ENCODE results near the gene IRAK2.
"Not testable (repeated sequence)": the region's sequence is repeated elsewhere in the genome, so short reads cannot be mapped to it uniquely, and the experiment has no call there.

IRAK2 gene

GRCh38 chr3:10160346-10160745 is 4.4 kb upstream of the IRAK2 start:
- DNase-seq = no peak

- DNase-seq = no peak
Observed at GRCh38 chr3:10160925-10161324, 3.8 kb upstream of the IRAK2 start.

GRCh38 chr3:10162185-10162584 is 2.5 kb upstream of the IRAK2 start:
- no peak for DNase-seq

GRCh38 chr3:10164201-10164545 is 546 bp upstream of the IRAK2 start:
- DNase-seq = not testable (repeated sequence)

GRCh38 chr3:10166213-10166604 is 1.5 kb downstream of the IRAK2 start:
- no peak for DNase-seq

- no peak for DNase-seq
Observed at GRCh38 chr3:10169000-10169496, 4.3 kb downstream of the IRAK2 start.

- no peak for DNase-seq
Observed at GRCh38 chr3:10170915-10171478, 6.3 kb downstream of the IRAK2 start.

GRCh38 chr3:10173095-10173925 is 8.6 kb downstream of the IRAK2 start:
- no peak for DNase-seq

GRCh38 chr3:10173926-10174435 is 9.3 kb downstream of the IRAK2 start:
- no peak for DNase-seq

- DNase-seq = not testable (repeated sequence)
Observed at GRCh38 chr3:10175334-10175733, 10.6 kb downstream of the IRAK2 start.

DNA sequence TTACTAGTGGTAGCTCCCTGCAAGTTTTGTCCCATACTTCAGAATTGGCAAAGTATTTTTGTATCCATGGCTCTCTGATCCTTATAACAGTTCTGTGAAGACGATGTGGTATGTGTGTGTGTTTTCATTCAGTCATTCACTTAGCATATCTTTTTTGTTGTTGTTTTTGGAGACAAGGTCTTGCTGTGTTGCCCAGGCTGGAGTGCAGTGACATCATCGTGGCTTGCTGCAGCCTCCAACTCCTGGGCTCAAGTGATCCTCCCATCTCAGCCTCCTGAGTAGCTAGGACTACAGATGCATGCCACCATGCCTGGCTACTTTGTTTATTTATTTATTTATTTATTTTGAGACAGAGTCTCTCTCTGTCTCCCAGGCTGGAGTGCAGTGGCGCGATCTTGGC is 11.4 kb downstream of the IRAK2 start:
- DNase-seq = not testable (repeated sequence)

- DNase-seq = no peak
Observed at GRCh38 chr3:10177737-10178136, 13.0 kb downstream of the IRAK2 start.

GRCh38 chr3:10178892-10179291 is 14.2 kb downstream of the IRAK2 start:
- no peak for DNase-seq

GRCh38 chr3:10180289-10180688 is 15.6 kb downstream of the IRAK2 start:
- DNase-seq = no peak

DNA sequence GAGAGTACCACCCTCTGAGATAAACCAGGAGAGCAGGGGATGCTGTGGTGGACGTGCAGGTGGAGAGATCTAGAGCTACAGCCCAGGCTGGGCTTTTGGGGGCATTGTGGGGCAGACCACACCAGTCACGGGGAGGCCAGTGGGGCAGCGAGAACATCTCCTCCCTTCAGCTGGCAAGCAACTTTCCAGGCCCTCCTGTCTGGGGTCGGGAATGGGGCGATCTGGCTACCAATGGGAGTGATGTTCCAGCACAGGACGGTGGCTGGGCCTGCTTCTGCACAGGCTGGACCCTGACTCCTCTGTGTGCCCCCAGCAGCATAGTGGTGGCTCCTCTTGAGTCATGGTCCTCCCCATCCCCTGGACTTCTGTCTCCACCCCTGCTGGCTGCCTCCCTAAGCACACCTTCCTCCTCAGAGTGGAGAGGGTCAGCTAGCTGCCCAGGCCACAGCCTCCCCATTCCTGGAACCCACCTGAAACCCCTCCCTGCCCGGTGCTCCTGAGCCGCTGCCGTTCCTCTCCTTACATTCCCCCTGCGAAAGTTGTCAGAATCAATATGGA is 16.1 kb downstream of the IRAK2 start:
- DNase-seq = no peak

- no peak for DNase-seq
Observed at GRCh38 chr3:10182950-10183349, 18.2 kb downstream of the IRAK2 start.

DNA sequence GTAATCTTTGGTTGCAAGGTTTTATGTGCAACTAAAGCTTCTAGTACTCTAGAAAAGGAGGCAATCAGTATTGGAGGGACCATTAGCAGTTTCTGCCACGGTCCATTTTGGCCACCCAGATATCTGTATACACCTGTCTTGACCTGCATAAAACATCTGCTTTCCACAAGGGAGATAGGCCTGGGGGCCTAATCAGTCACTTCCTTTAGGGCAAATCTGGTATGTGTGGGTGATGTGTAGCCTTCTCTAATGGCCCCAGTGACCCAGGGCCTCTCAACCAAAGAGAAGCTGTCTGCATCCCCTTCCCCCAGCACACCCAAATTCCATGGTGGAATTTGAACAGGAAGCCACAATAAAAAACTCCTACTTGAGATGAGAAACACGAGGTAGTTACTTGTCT is 19.5 kb downstream of the IRAK2 start:
- no peak for DNase-seq

GRCh38 chr3:10185804-10186762 is 21.4 kb downstream of the IRAK2 start:
- no peak for DNase-seq

GRCh38 chr3:10187290-10187876 is 22.7 kb downstream of the IRAK2 start:
- DNase-seq = no peak

- DNase-seq = no peak
Observed at GRCh38 chr3:10187944-10188343, 23.2 kb downstream of the IRAK2 start.

GRCh38 chr3:10188804-10189556 is 24.3 kb downstream of the IRAK2 start:
- no peak for DNase-seq

Measured in NCI-H2081 (cell line).